K562 (cell line): ENCODE results near the gene CLASP2. TPM values are rescaled to one million over a fixed set of nuclear protein-coding genes. Genes with fewer than 3 reads are reported as not detected.
A peak's percentile ranks its signal among the peaks of the same experiment; 100 is the strongest.

ENCODE experiments used
- ATAC-seq: fragments of 200-7000 bp; cut with Tn5 transposase; 3 replicates; pipeline ENCODE4 v1.9.1; 2020; ENCODE audit warnings: moderate library complexity
- BruUV-seq: library from RNA; stranded (reverse); fragments of 400-500 nt; replicated peaks from 2 replicates; lab custom pipeline; 2021; lab: Mats Ljungman, UMichigan
- CTCF ChIA-PET: fragments of 300-600 bp; formaldehyde crosslinking; extraction: SDS; loops from one replicate; lab custom pipeline; 2021; ENCODE audit warnings: low intra/inter-chr PET ratio; lab: Yijun Ruan, JAX
- POLR2A ChIA-PET: fragments of 300-600, 350-650 bp; sonication (Branson Sonifier 250); formaldehyde crosslinking; extraction: SDS; loops from one replicate; lab custom pipeline; 2021; ENCODE audit warnings: antibody characterized with exemption, inconsistent platforms; lab: Yijun Ruan, JAX
- DNase-seq, 4 experiments: peaks; one replicate each; pipeline versions ENCODE4 v3.0.0 to v3.0.0-alpha.2; 2011 to 2018; ENCODE audit warnings: low spot score in 3 of 4, mixed read lengths in 3 of 4; ENCODE audit errors: extremely low read depth in 1 of 4
- FAIRE-seq: peaks from 2 replicates; lab custom pipeline; 2011; peaks lifted over from hg19 to GRCh38; lab: Jason Lieb, UNC
- H2AFZ ChIP-seq: 2 replicates; pipeline ENCODE4 v1.6.0; 2011; ENCODE audit warnings: low read depth, low read length, control low read depth, inconsistent platforms
- H3K27ac ChIP-seq: fragments of 200-600 bp; 3 replicates; pipeline ENCODE4 v1.8.0; 2011; ENCODE audit warnings: low read depth, mild to moderate bottlenecking, control low read depth, inconsistent platforms, low read length, moderate library complexity, mixed read lengths; ENCODE audit errors: extremely low read depth
- H3K27me3 ChIP-seq, 2 experiments: fragments of 300-600 bp in 1 of 2; 2 replicates in 1 of 2; 3 replicates in 1 of 2; pipeline versions ENCODE4 v1.6.0 to v1.8.0; 2011; ENCODE audit warnings: inconsistent platforms in 2 of 2, low read length in 2 of 2, mild to moderate bottlenecking in 1 of 2, mixed read lengths in 1 of 2, moderate library complexity in 1 of 2; ENCODE audit not compliant: control insufficient read depth in 2 of 2, insufficient read depth in 2 of 2
- H3K36me3 ChIP-seq: fragments of 300-600 bp; 3 replicates; pipeline ENCODE4 v1.8.0; 2011; ENCODE audit warnings: mild to moderate bottlenecking, low read length, inconsistent platforms; ENCODE audit not compliant: control insufficient read depth, insufficient read depth
- H3K4me1 ChIP-seq, 2 experiments: fragments of 200-600 bp in 1 of 2; replicated peaks in 1 of 2; 2 replicates in 1 of 2; 3 replicates in 1 of 2; pipeline versions ENCODE4 v1.5.1 to v1.8.0; 2011; ENCODE audit warnings: inconsistent platforms in 2 of 2, low read length in 2 of 2, mild to moderate bottlenecking in 1 of 2, mixed read lengths in 1 of 2, moderate library complexity in 1 of 2; ENCODE audit not compliant: control insufficient read depth in 2 of 2, insufficient read depth in 2 of 2
- H3K4me2 ChIP-seq: 2 replicates; pipeline ENCODE4 v1.6.1; 2011; ENCODE audit warnings: low read length, control low read depth, inconsistent platforms, mixed read lengths; ENCODE audit not compliant: insufficient read depth
- H3K4me3 ChIP-seq: fragments of 200-600 bp; sonication (generic), shearing (Covaris generic); 2 replicates; pipeline ENCODE4 v1.5.1; 2016; ENCODE audit warnings: control low read depth, inconsistent platforms
- H3K79me2 ChIP-seq: fragments of 200-600 bp; 3 replicates; pipeline ENCODE4 v1.8.0; 2011; ENCODE audit warnings: low read length, inconsistent platforms; ENCODE audit not compliant: control insufficient read depth, insufficient read depth
- H3K9ac ChIP-seq, 2 experiments: 2 replicates each; pipeline versions ENCODE4 v1.6.0 to v1.6.1; 2011; ENCODE audit warnings: low read depth in 2 of 2, low read length in 2 of 2, control low read depth in 1 of 2, inconsistent platforms in 1 of 2, mild to moderate bottlenecking in 1 of 2, mixed read lengths in 1 of 2; ENCODE audit not compliant: insufficient read depth in 1 of 2
- H3K9me1 ChIP-seq: one replicate; pipeline ENCODE4 v1.6.0; 2011; ENCODE audit warnings: inconsistent platforms, mild to moderate bottlenecking, low read length, moderate library complexity; ENCODE audit not compliant: control insufficient read depth, insufficient read depth
- H3K9me3 ChIP-seq: replicated peaks from 2 replicates; pipeline ENCODE4 v1.5.1; 2011; ENCODE audit warnings: low read depth, low read length, inconsistent platforms; ENCODE audit not compliant: control insufficient read depth, insufficient read depth
- H4K20me1 ChIP-seq: replicated peaks from 2 replicates; pipeline ENCODE4 v1.6.1; 2011; ENCODE audit warnings: low read length, inconsistent platforms, mixed read lengths; ENCODE audit not compliant: control insufficient read depth, insufficient read depth
- C11orf30 ChIP-seq: fragments of 450-650 bp; IDR thresholded peaks from 2 replicates; pipeline ENCODE4 v1.6.1; 2016; ENCODE audit warnings: low read depth, mild to moderate bottlenecking
- CC2D1A ChIP-seq: fragments of 450-650 bp; IDR thresholded peaks from 2 replicates; pipeline ENCODE4 v1.6.1; 2017; ENCODE audit warnings: mild to moderate bottlenecking
- ESRRA ChIP-seq: fragments of 450-650 bp; IDR thresholded peaks from 2 replicates; pipeline ENCODE4 v1.6.1; 2014; ENCODE audit warnings: low read depth, mild to moderate bottlenecking, moderate library complexity, borderline replicate concordance
- KHSRP ChIP-seq: fragments of 450-650 bp; IDR thresholded peaks from 2 replicates; pipeline ENCODE4 v1.6.1; 2017
- MAFF ChIP-seq: IDR thresholded peaks from 2 replicates; pipeline ENCODE4 v1.6.1; 2012; ENCODE audit warnings: low read length, improper control_type of control experiment
- MAFG ChIP-seq: fragments of 450-650 bp; conservative IDR thresholded peaks from 2 replicates; pipeline ENCODE4 v1.6.1; 2016; ENCODE audit warnings: missing genetic modification characterization, missing compliant biosample characterization
- MAFK ChIP-seq: IDR thresholded peaks from 2 replicates; pipeline ENCODE4 v1.6.1; 2011; ENCODE audit warnings: low read length, improper control_type of control experiment
- PPARD ChIP-seq: fragments of 250-450 bp; sonication (Bioruptor Pico); IDR thresholded peaks from 2 replicates; pipeline ENCODE4 v1.8.0; 2022; ENCODE audit warnings: inconsistent platforms, mild to moderate bottlenecking, moderate library complexity
- SRF ChIP-seq, 2 experiments: fragments of 250-450, 450-650 bp in 1 of 2; sonication (Bioruptor Pico) in 1 of 2; sonication (generic) in 1 of 2; formaldehyde crosslinking; IDR thresholded peaks; 2 replicates each; pipeline versions ENCODE4 v1.5.0 to v1.5.1; 2020 to 2022; ENCODE audit warnings: mild to moderate bottlenecking in 1 of 2, missing genetic modification reagents in 1 of 2
- THRAP3 ChIP-seq: fragments of 450-650 bp; IDR thresholded peaks from 2 replicates; pipeline ENCODE4 v1.6.1; 2016; ENCODE audit warnings: mild to moderate bottlenecking, inconsistent platforms, borderline replicate concordance
- ZNF316 ChIP-seq: fragments of 450-650 bp; IDR thresholded peaks from 2 replicates; pipeline ENCODE4 v1.6.1; 2016
- WGBS: fragments of 100-300 bp; shearing (Covaris generic); methylation state at CpG from one replicate; pipeline ENCODE4 v1.1.6; 2016; ENCODE audit warnings: low coverage, mixed read lengths; ENCODE audit not compliant: insufficient coverage; ENCODE audit errors: missing lambda C conversion rate; 5-methylcytosine and 5-hydroxymethylcytosine counted together
- in situ Hi-C: fragments of 300-500 bp; cut with MboI; formaldehyde crosslinking; loops from 4 replicates; pipeline ENCODE4 v1.15.0; 2018; ENCODE audit warnings: inconsistent platforms, mixed read lengths
- intact Hi-C: fragments of 100-400 bp; cut with micrococcal nuclease; formaldehyde crosslinking; loops from 2 replicates; pipeline ENCODE4 v1.14.2; 2022
- polyA plus RNA-seq, 8 experiments: library from polyadenylated mRNA; depleted of rRNA in 4 of 8; stranded (reverse) in 5 of 8; unstranded in 3 of 8; fragments of >200 nt; fragmentation: Nextera tagmentation in 2 of 8; fragmentation: Illumina TruSeq in 1 of 8; extraction: Ambion mirVana in 2 of 8; extraction: Trizol in 1 of 8; gene quantifications; 2 replicates each; pipeline versions ENCODE4 v1.2.1 to v1.2.3, GENCODE V29; 2011 to 2014; ENCODE audit warnings: inconsistent platforms in 1 of 8, missing spikeins in 1 of 8
- total RNA-seq, 7 experiments: library from RNA; depleted of rRNA in 6 of 7; stranded (reverse); fragments of >200 nt in 6 of 7; fragmentation: Illumina TruSeq in 2 of 7; extraction: Trizol in 2 of 7; gene quantifications; 2 replicates each; pipeline versions ENCODE4 v1.2.1 to v1.2.3, GENCODE V29; 2011 to 2021; ENCODE audit warnings: low replicate concordance in 1 of 7

Gene CLASP2
- total and polyA plus RNA-seq, 9 of the 15 experiments (the other 6 are each of a cell fraction or from before 2014, with no cell fraction given): 13.5 to 107 (median 71.8) TPM

GRCh38 chr3:33637482-33637881, 80.6 kb downstream of the CLASP2 start:
- no peak overlapping the region for H3K9ac ChIP-seq
- BruUV-seq: no TSS peak
- no peak overlapping the region for H3K4me2 ChIP-seq
- 62% methylated on average over 5 of the region's 5 CpGs for WGBS
- H3K36me3 ChIP-seq: peaks cover 28% of the 10 kb centered on the region
- no peak for ATAC-seq
- TF ChIP-seq ESRRA (no peak), MAFK (0 out of 2 replicates have a peak, but pooled peaks have one; percentile 18), KHSRP (no peak), PPARD (CRISPR knock-in tag) (no peak), CC2D1A (no peak), MAFF (peak; percentile 13; the same call in 1 of the 2 replicates), SRF (CRISPR knock-in tag; IDR thresholded peaks at IDR 0.05) (no peak), MAFG (tag) (0 out of 2 replicates have a peak, but pooled peaks have one; percentile 26), ZNF316 (peak; percentile 61), THRAP3 (no peak), C11orf30 (peak; percentile 69)
- intact Hi-C loops (loop anchor here (2.0 to 10.0 kb wide), 2 partner anchors 139 to 503 kb away; no protein-coding TSS in a partner anchor), in situ Hi-C loops (loop anchor here (5.0 kb wide), 2 partner anchors 80 to 145 kb away; partner anchors contain the start of gene CLASP2)
- H2AFZ ChIP-seq: no peak overlapping the region
- 0 out of 3 replicates have a peak, but pooled peaks cover 3% of the 10 kb centered on the region for H3K79me2 ChIP-seq
- no peak overlapping the region for H3K4me3 ChIP-seq
- H3K9me1 ChIP-seq: no peaks in the 10 kb centered on the region
- 0 out of 2 replicates have a peak, but pooled peaks cover 5% of the 10 kb centered on the region for H4K20me1 ChIP-seq
- H3K9me3 ChIP-seq: no peaks in the 10 kb centered on the region
- no peaks in the 10 kb centered on the region for H3K27me3 ChIP-seq
- H3K27ac ChIP-seq: no peak overlapping the region
- no peak for FAIRE-seq
- CTCF ChIA-PET: interaction anchor here (2.5 to 4.3 kb wide), 3 partner anchors 79 to 150 kb away, joined by 13 to 43 read pairs (median 14); no protein-coding TSS in a partner anchor
- no peak for DNase-seq
- no peaks in the 10 kb centered on the region for H3K4me1 ChIP-seq
- POLR2A ChIA-PET: interaction anchor here (0.7 to 1.4 kb wide), 7 partner anchors 16 to 161 kb away, joined by 3 to 5 read pairs (median 3); partner anchors contain the start of gene PDCD6IP
